ENCODE data around the gene IDI2.
"Not testable (repeated sequence)": the region's sequence is repeated elsewhere in the genome, so short reads cannot be mapped to it uniquely, and the experiment has no call there.

IDI2 gene

GRCh38 chr10:1025683-1026082, at the start of gene IDI2:
Gene IDI2 (minus strand): TSS chr10:1025859. CDS start chr10:1024723, 1,136 bp downstream.
- DNase-seq: no peak

- no peak for DNase-seq
Measured at GRCh38 chr10:1074748-1075308, 49.2 kb upstream of the IDI2 start.

- no peak for DNase-seq
Measured at GRCh38 chr10:1074052-1074747, 48.5 kb upstream of the IDI2 start.

GRCh38 chr10:1070919-1071318, 45.3 kb upstream of the IDI2 start:
- no peak for DNase-seq

- DNase-seq: no peak
Measured at GRCh38 chr10:1068380-1069361, 43.0 kb upstream of the IDI2 start.

GRCh38 chr10:1066734-1067133, 41.1 kb upstream of the IDI2 start:
- not testable (repeated sequence) for DNase-seq

- DNase-seq: no peak
Measured at GRCh38 chr10:1064964-1065247, 39.2 kb upstream of the IDI2 start.

- no peak for DNase-seq
Measured at GRCh38 chr10:1063232-1063865, 37.7 kb upstream of the IDI2 start.

GRCh38 chr10:1061930-1062774, 36.5 kb upstream of the IDI2 start:
- no peak for DNase-seq

- DNase-seq: no peak
Measured at GRCh38 chr10:1059902-1060301, 34.2 kb upstream of the IDI2 start.

- no peak for DNase-seq
Measured at GRCh38 chr10:1058017-1058416, 32.4 kb upstream of the IDI2 start.

- no peak for DNase-seq
Measured at GRCh38 chr10:1057106-1057657, 31.5 kb upstream of the IDI2 start.

- DNase-seq: peak; percentile 37
Measured at GRCh38 chr10:1056326-1057105, 30.9 kb upstream of the IDI2 start, which contains the start of gene WDR37. Gene WDR37 (plus strand): TSS chr10:1056385. CDS start chr10:1072156, 15,771 bp downstream.

GRCh38 chr10:1054684-1055083, 29.0 kb upstream of the IDI2 start:
- no peak for DNase-seq

- no peak for DNase-seq
Measured at GRCh38 chr10:1050554-1050953, 24.9 kb upstream of the IDI2 start.

- no peak for DNase-seq
Measured at GRCh38 chr10:1050145-1050544, 24.5 kb upstream of the IDI2 start.

- DNase-seq: no peak
Measured at GRCh38 chr10:1049425-1049958, 23.8 kb upstream of the IDI2 start.

GRCh38 chr10:1048732-1049424, 23.2 kb upstream of the IDI2 start, which contains the start of gene IDI1:
Gene IDI1 (minus strand): TSS chr10:1049119. CDS start chr10:1049003, 116 bp downstream.
- DNase-seq: peak; percentile 97

GRCh38 chr10:1048349-1048731, 22.7 kb upstream of the IDI2 start:
- no peak for DNase-seq

GRCh38 chr10:1047937-1048336, 22.3 kb upstream of the IDI2 start:
- DNase-seq: no peak

Measured in SHP77 treated with DMSO at 0.1 percent for 48 hours (cell line).